Astrocyte (in vitro differentiated cells and primary cell): ENCODE measurements around the gene ZNF622. TPM values are rescaled to one million over a fixed set of nuclear protein-coding genes. Genes with fewer than 3 reads are reported as not detected.
A peak's percentile ranks its signal among the peaks of the same experiment; 100 is the strongest.

Source experiments
- DNase-seq: peaks from one replicate; pipeline ENCODE4 v3.0.0-alpha.2; 2010; ENCODE audit warnings: low read depth
- FAIRE-seq: peaks from 2 replicates; lab custom pipeline; 2011; peaks lifted over from hg19 to GRCh38; lab: Jason Lieb, UNC
- H2AFZ ChIP-seq: 2 replicates; pipeline ENCODE4 v1.6.0; 2012; ENCODE audit warnings: low read depth, low read length, inconsistent platforms
- H3K27ac ChIP-seq: 2 replicates; pipeline ENCODE4 v1.5.1; 2011; ENCODE audit warnings: low read depth, low read length, inconsistent platforms
- H3K27me3 ChIP-seq: 2 replicates; pipeline ENCODE4 v1.6.0; 2011; ENCODE audit warnings: low read length, inconsistent platforms; ENCODE audit not compliant: insufficient read depth
- H3K36me3 ChIP-seq: 2 replicates; pipeline ENCODE4 v1.5.1; 2011; ENCODE audit warnings: low read length, inconsistent platforms; ENCODE audit not compliant: insufficient read depth
- H3K4me1 ChIP-seq: 2 replicates; pipeline ENCODE4 v1.5.1; 2011; ENCODE audit warnings: low read length, inconsistent platforms; ENCODE audit not compliant: insufficient read depth
- H3K4me2 ChIP-seq: 2 replicates; pipeline ENCODE4 v1.6.0; 2012; ENCODE audit warnings: low read length, inconsistent platforms
- H3K4me3 ChIP-seq: 2 replicates; pipeline ENCODE4 v1.5.1; 2011; ENCODE audit warnings: low read depth, mild to moderate bottlenecking, low read length, inconsistent platforms; ENCODE audit not compliant: insufficient read depth
- H3K79me2 ChIP-seq: 2 replicates; pipeline ENCODE4 v1.6.0; 2012; ENCODE audit warnings: mild to moderate bottlenecking, low read length, inconsistent platforms; ENCODE audit not compliant: insufficient read depth
- H3K9ac ChIP-seq: 2 replicates; pipeline ENCODE4 v1.6.0; 2012; ENCODE audit warnings: mild to moderate bottlenecking, low read length, inconsistent platforms
- H3K9me3 ChIP-seq: 2 replicates; pipeline ENCODE4 v1.5.1; 2012; ENCODE audit warnings: low read depth, mild to moderate bottlenecking, low read length, inconsistent platforms; ENCODE audit not compliant: insufficient read depth
- H4K20me1 ChIP-seq: 2 replicates; pipeline ENCODE4 v1.6.0; 2012; ENCODE audit warnings: low read length, inconsistent platforms; ENCODE audit not compliant: insufficient read depth
- H3K27ac Mint-ChIP-seq: one replicate; pipeline ENCODE4 v1.8.0; 2021; ENCODE audit warnings: mild to moderate bottlenecking, mixed read lengths; ENCODE audit not compliant: unreplicated experiment
- H3K27me3 Mint-ChIP-seq: one replicate; pipeline ENCODE4 v1.8.0; 2021; ENCODE audit warnings: low read depth, mixed read lengths; ENCODE audit not compliant: unreplicated experiment
- H3K36me3 Mint-ChIP-seq: one replicate; pipeline ENCODE4 v1.8.0; 2021; ENCODE audit warnings: low read depth, mixed read lengths; ENCODE audit not compliant: unreplicated experiment
- H3K4me1 Mint-ChIP-seq: one replicate; pipeline ENCODE4 v1.8.0; 2021; ENCODE audit warnings: low read depth, mixed read lengths; ENCODE audit not compliant: unreplicated experiment
- H3K4me3 Mint-ChIP-seq: one replicate; pipeline ENCODE4 v1.8.0; 2021; ENCODE audit warnings: mild to moderate bottlenecking, moderate library complexity, mixed read lengths; ENCODE audit not compliant: unreplicated experiment
- H3K9me3 Mint-ChIP-seq: one replicate; pipeline ENCODE4 v1.8.0; 2021; ENCODE audit warnings: mild to moderate bottlenecking, mixed read lengths; ENCODE audit not compliant: unreplicated experiment
- EZH2 ChIP-seq: IDR thresholded peaks from 2 replicates; pipeline ENCODE4 v1.6.1; 2012; ENCODE audit warnings: mild to moderate bottlenecking, low read length, inconsistent platforms; ENCODE audit not compliant: insufficient read depth
- total RNA-seq: library from RNA; stranded (reverse); gene quantifications from 2 replicates; pipeline ENCODE4 v1.2.1, GENCODE V29; 2021
- TF ChIP-seq, protein P1 (sequence below): IDR thresholded peaks from 2 replicates; pipeline ENCODE4 v1.5.1; 2011; ENCODE audit warnings: low read depth, mild to moderate bottlenecking, inconsistent platforms, low read length, moderate library complexity; ENCODE audit not compliant: insufficient read depth

ZNF622 gene
- total RNA-seq, 1 donor from 2014 or later, result 56.4 TPM

DNA sequence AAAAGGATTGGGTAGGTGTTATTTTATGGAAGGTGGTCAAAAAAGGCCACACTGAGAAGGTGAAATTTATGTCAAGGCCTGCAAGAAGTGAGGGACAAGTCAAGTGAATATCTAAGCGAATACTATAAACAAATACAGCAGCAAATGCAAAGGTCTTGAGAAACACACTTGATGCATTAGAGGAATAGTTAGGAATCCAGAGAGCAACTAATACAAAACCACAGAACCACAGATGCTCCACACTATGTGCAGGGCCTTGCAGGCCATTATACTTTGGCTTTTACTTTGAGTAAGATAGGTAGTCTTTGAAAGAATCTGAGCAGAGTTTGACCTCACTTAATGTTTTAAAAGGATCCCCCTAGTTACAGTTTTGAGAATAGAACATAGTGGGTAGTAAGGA lies 4.6 kb downstream of the ZNF622 start:
- Histone ChIP-seq H3K4me2 (peak overlapping the region; percentile 60), H3K27ac (peak overlapping the region; percentile 20), H3K79me2 (peaks cover 76% of the 10 kb centered on the region), H3K4me3 (no peak overlapping the region), H3K9ac (no peak overlapping the region), H4K20me1 (peaks cover 65% of the 10 kb centered on the region), H2AFZ (no peak overlapping the region), H3K9me3 (no peaks in the 10 kb centered on the region), H3K4me1 (peaks cover 51% of the 10 kb centered on the region), H3K27me3 (no peaks in the 10 kb centered on the region), H3K36me3 (peaks cover 51% of the 10 kb centered on the region)
- H3K4me1 Mint-ChIP-seq, result peaks cover 55% of the 10 kb centered on the region
- no peaks in the 10 kb centered on the region for H3K9me3 Mint-ChIP-seq
- H3K4me3 Mint-ChIP-seq, result peak overlapping the region; percentile 76
- DNase-seq, result peak; percentile 76
- TF ChIP-seq, protein P1, sequence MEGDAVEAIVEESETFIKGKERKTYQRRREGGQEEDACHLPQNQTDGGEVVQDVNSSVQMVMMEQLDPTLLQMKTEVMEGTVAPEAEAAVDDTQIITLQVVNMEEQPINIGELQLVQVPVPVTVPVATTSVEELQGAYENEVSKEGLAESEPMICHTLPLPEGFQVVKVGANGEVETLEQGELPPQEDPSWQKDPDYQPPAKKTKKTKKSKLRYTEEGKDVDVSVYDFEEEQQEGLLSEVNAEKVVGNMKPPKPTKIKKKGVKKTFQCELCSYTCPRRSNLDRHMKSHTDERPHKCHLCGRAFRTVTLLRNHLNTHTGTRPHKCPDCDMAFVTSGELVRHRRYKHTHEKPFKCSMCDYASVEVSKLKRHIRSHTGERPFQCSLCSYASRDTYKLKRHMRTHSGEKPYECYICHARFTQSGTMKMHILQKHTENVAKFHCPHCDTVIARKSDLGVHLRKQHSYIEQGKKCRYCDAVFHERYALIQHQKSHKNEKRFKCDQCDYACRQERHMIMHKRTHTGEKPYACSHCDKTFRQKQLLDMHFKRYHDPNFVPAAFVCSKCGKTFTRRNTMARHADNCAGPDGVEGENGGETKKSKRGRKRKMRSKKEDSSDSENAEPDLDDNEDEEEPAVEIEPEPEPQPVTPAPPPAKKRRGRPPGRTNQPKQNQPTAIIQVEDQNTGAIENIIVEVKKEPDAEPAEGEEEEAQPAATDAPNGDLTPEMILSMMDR, result no peak
- TF ChIP-seq EZH2, result no peak
- H3K36me3 Mint-ChIP-seq, result peaks cover 15% of the 10 kb centered on the region
- no peak for FAIRE-seq
- peak overlapping the region; percentile 93 for H3K27ac Mint-ChIP-seq
- H3K27me3 Mint-ChIP-seq, result no peaks in the 10 kb centered on the region

DNA sequence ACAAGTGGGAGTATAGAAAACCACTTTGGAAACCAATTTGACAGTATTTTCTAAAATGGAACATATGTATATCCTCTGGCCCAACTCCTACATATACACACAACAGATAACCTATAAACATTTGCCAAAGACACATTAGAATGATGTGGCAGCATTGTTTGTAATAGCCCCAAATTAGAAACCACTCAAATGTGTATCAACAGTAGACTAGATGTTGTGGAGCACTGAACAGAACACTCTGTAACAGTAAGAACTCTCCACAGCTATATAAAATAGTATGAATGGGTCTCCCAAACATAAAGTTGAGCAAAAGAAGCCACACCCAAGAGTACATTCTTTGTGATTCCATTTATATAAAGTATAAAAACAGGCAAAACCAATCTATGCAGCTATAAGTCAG lies 6.1 kb downstream of the ZNF622 start:
- DNase-seq (no peak), FAIRE-seq (no peak)
- peaks cover 76% of the 10 kb centered on the region for H3K79me2 ChIP-seq
- peaks cover 57% of the 10 kb centered on the region for H3K36me3 ChIP-seq
- H3K27ac ChIP-seq, result no peak overlapping the region
- H3K4me1 ChIP-seq, result peaks cover 55% of the 10 kb centered on the region
- H3K9me3 Mint-ChIP-seq, result no peaks in the 10 kb centered on the region
- H3K4me3 Mint-ChIP-seq, result peak overlapping the region; percentile 10
- no peak overlapping the region for H3K9ac ChIP-seq
- H3K4me1 Mint-ChIP-seq, result peaks cover 65% of the 10 kb centered on the region
- H3K4me3 ChIP-seq, result no peak overlapping the region
- peaks cover 73% of the 10 kb centered on the region for H4K20me1 ChIP-seq
- H3K36me3 Mint-ChIP-seq, result peaks cover 17% of the 10 kb centered on the region
- no peaks in the 10 kb centered on the region for H3K27me3 Mint-ChIP-seq
- no peak overlapping the region for H2AFZ ChIP-seq
- no peak overlapping the region for H3K27ac Mint-ChIP-seq
- H3K27me3 ChIP-seq, result no peaks in the 10 kb centered on the region
- no peak overlapping the region for H3K4me2 ChIP-seq
- TF ChIP-seq, protein P1, result no peak
- no peak for TF ChIP-seq EZH2
- H3K9me3 ChIP-seq, result no peaks in the 10 kb centered on the region

DNA sequence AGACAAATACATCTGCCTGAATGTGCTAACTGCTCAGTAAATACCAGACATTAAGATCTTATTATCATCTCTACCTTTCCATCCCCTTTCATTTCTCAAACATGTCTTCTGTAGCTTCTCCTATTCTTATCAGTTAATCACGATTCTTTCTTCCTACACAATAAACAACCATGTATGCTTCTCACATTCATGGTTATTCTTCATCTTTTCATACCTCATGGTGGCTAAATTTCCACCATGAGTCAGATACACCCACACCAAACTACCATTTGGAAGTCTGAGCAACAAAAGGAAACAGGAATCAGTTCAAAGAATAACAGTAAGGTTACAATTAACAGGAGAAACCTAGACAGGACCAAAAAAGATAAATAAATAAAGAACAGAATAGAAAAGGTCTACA lies 7.7 kb downstream of the ZNF622 start:
- FAIRE-seq, result no peak
- Histone ChIP-seq H3K4me3 (no peak overlapping the region), H3K27ac (peak overlapping the region; percentile 36), H3K36me3 (peaks cover 51% of the 10 kb centered on the region), H3K79me2 (peaks cover 67% of the 10 kb centered on the region), H3K9me3 (no peaks in the 10 kb centered on the region), H4K20me1 (peaks cover 64% of the 10 kb centered on the region), H3K4me2 (peak overlapping the region; percentile 30), H3K27me3 (no peaks in the 10 kb centered on the region), H3K4me1 (peaks cover 43% of the 10 kb centered on the region), H2AFZ (no peak overlapping the region), H3K9ac (peak overlapping the region; percentile 7)
- H3K9me3 Mint-ChIP-seq, result no peaks in the 10 kb centered on the region
- H3K27ac Mint-ChIP-seq, result no peak overlapping the region
- peak; percentile 41 for DNase-seq
- no peaks in the 10 kb centered on the region for H3K27me3 Mint-ChIP-seq
- TF ChIP-seq, protein P1, result no peak
- no peak for TF ChIP-seq EZH2
- H3K4me1 Mint-ChIP-seq, result peaks cover 53% of the 10 kb centered on the region
- H3K4me3 Mint-ChIP-seq, result no peak overlapping the region
- H3K36me3 Mint-ChIP-seq, result peaks cover 11% of the 10 kb centered on the region
